Measurements from ENCODE around the gene RHAG.

The RHAG gene

GRCh38 chr6:49565261-49565660, 71.4 kb downstream of the RHAG start:
- no peak for DNase-seq (ENCODE audit: low read depth in 2 of 2)

- no peak for DNase-seq (ENCODE audit: low read depth in 2 of 2)
These were observed 72.1 kb downstream of the RHAG start for GRCh38 chr6:49564552-49564951.

- no peak for DNase-seq (ENCODE audit: low read depth in 2 of 2)
These were observed 73.4 kb downstream of the RHAG start for GRCh38 chr6:49563006-49563886.

- no peak for DNase-seq (ENCODE audit: low read depth in 2 of 2)
These were observed 78.4 kb downstream of the RHAG start for GRCh38 chr6:49558238-49558637.

- DNase-seq (ENCODE audit: low read depth in 2 of 2) = no peak
These were observed 79.5 kb downstream of the RHAG start for GRCh38 chr6:49557177-49557576.

- DNase-seq (ENCODE audit: low read depth in 2 of 2) = no peak
These were observed 80.2 kb downstream of the RHAG start for GRCh38 chr6:49556429-49556837.

- no peak for DNase-seq (ENCODE audit: low read depth in 2 of 2)
These were observed 80.7 kb downstream of the RHAG start for GRCh38 chr6:49555951-49556350.

Data from stimulated activated CD4-positive, alpha-beta T cell treated with anti-CD3 and anti-CD28 coated beads, Interleukin-15, amount 100 ng/mL, for 48 hours (primary cell).